Fibroblast of mammary gland (primary cell): ENCODE results near the gene GNG4.
"Not testable (repeated sequence)": the region's sequence is repeated elsewhere in the genome, so short reads cannot be mapped to it uniquely, and the experiment has no call there.

Experiments
- DNase-seq: peaks from one replicate; pipeline ENCODE4 v3.0.0-alpha.2; 2010; ENCODE audit warnings: low read depth
- H3K4me3 ChIP-seq: 2 replicates; pipeline ENCODE4 v1.5.1; 2011; ENCODE audit warnings: low read depth, mild to moderate bottlenecking, low read length, moderate library complexity; ENCODE audit not compliant: control insufficient read depth
- TF ChIP-seq, protein P1 (sequence below): conservative IDR thresholded peaks from 2 replicates; pipeline ENCODE4 v1.5.1; 2011; ENCODE audit warnings: low read depth, low read length, inconsistent platforms; ENCODE audit not compliant: control insufficient read depth, insufficient read depth

GNG4 gene

DNA sequence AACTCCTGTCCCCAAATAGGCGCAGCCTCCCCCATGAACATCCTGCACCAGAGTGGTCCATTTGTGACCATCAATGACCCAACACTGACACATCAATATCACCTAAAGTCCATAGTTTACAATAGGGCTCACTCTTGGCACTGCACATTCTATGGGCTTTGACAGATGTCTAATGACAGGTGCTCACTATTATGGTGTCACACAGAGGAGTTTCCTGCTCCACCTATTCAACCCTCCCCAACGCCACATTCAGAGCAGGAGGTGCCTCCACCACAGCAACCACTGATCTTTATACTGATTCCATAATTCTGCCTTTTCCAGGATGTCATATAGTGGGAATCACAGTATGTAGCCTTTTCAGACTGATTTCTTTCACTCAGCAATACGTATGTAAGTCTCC, 24.2 kb downstream of the GNG4 start:
- no peak for DNase-seq
- no peak overlapping the region for H3K4me3 ChIP-seq
- TF ChIP-seq, protein P1, sequence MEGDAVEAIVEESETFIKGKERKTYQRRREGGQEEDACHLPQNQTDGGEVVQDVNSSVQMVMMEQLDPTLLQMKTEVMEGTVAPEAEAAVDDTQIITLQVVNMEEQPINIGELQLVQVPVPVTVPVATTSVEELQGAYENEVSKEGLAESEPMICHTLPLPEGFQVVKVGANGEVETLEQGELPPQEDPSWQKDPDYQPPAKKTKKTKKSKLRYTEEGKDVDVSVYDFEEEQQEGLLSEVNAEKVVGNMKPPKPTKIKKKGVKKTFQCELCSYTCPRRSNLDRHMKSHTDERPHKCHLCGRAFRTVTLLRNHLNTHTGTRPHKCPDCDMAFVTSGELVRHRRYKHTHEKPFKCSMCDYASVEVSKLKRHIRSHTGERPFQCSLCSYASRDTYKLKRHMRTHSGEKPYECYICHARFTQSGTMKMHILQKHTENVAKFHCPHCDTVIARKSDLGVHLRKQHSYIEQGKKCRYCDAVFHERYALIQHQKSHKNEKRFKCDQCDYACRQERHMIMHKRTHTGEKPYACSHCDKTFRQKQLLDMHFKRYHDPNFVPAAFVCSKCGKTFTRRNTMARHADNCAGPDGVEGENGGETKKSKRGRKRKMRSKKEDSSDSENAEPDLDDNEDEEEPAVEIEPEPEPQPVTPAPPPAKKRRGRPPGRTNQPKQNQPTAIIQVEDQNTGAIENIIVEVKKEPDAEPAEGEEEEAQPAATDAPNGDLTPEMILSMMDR = no peak

DNA sequence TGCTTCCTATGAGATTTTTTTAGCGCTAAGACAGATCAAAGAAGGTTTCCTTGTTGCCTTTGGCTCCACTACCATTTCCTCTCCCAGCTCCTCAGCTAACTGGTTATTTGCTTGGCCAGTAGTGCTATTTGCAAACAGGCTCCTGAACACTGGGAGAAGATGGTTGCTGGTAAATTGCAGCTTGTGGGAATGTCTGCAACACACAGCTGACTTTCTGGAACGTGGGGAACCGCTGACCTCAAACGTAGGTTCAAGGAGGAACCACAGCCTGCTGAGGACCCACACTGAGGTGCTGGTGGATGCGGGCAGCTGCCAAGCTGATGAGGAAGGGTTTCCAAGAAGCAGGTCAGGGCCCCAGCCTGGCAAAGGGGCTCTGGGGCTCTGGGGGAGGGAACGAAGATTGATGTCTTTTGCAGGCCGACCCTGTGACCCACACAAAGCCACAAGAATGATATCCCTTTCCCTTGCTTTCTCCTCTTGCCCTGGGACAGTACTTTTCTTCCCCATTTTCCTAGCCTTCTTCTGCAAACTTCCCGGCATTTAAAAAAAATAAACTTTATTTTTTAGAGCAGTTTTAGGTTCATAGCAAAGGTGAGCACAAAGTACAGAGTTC, 24.8 kb downstream of the GNG4 start:
- H3K4me3 ChIP-seq = no peak overlapping the region
- TF ChIP-seq, protein P1 = no peak
- peak; percentile 47 for DNase-seq

DNA sequence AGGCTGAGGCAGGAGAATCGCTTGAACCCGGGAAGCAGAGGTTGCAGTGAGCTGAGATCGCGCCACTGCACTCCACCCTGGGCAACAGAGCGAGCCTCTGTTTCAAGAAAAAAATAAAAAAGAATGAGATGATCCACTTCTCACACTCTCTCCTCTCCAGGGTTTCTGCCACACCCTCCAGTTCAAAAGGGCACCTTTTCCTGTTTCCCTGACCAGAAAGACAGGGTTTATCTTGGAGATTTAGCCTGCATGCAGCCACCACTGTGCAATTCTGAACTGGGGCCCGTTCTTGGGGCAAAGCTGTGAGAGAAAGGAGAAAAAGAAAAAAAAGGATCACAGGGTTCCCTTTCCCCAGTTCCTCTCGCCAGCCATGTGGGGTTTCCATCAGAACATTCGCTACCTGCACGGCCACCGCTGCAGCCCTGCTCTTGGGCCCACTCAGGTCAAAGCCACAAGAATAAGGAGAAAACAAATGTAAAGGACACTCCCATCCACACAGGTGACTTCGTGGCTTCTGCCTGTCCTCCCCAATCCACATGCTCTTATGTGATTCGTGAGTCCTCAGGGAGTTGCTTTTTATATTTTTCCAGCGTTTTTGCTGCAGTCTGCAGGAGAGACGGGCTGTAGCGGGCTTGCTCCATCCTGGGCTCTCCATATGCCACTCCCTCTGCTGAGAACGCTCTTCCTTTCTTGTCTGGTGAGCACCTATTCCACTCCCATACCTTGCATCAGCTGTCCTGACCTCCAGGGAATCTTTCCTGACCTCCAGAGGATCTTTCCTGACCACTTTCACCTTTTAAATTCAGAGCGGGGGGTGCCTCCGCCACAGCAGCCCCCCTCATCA, 26.4 kb downstream of the GNG4 start:
- H3K4me3 ChIP-seq = no peak overlapping the region
- TF ChIP-seq, protein P1 = no peak
- no peak for DNase-seq

DNA sequence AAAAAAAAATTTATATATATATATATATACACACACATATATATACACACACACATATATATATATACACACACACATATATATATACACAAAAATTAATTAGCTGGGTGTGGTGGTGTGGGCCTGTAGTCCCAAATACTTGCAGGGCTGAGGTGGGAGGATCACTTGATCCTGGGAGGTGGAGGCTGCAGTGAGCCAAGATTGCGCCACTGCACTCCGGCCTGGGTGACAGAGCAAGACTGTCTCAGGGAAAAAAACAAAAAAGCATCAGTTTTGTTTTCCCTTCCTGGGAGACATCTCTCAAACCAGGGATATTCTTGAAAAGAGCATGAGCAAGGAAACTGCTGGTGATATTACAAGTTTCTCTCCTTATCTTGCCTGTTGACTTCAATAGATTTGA, 30.4 kb downstream of the GNG4 start:
- not testable (repeated sequence) for DNase-seq, H3K4me3 ChIP-seq

DNA sequence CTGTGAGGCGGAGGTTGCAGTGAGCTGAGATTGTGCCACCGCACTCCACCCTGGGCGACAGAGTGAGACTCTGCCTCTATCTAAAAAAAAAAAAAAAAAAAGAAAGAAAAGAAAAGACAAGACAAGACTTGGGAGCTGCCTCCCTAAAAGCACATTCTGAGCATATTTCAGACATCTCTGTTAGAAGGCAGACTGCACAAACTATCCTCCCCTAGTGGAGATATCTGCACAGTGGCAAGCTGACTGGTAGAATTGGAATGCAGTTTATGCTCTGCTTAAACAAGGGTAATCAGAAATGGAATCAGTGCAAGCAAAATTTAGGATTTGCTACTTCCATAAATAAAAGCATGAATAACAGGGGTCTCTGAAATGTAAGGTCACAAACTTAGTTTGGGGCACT, 31.8 kb downstream of the GNG4 start:
- peak; percentile 38 for DNase-seq
- TF ChIP-seq, protein P1 = peak; percentile 54
- H3K4me3 ChIP-seq = no peak overlapping the region

DNA sequence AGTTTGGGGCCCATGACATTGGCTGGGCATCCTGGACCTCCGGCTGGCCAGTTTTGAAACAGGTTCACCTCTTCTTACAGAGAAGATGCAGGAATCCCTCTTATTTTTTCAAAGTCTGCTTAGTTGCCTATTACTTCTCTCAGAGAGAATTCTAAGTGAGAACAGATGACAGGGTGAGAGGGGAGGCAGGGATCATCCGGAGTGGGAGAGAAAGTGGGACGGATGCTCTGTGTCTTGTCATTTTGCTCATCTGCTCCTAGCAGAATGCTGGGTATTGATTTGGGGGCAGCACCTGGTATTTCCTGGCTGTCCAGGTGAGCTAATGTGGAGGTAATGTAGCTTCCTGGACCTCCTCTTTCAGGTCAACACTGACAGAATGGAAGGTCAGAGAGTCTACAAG, 32.4 kb downstream of the GNG4 start:
- TF ChIP-seq, protein P1 = no peak
- no peak for DNase-seq
- H3K4me3 ChIP-seq = no peak overlapping the region

DNA sequence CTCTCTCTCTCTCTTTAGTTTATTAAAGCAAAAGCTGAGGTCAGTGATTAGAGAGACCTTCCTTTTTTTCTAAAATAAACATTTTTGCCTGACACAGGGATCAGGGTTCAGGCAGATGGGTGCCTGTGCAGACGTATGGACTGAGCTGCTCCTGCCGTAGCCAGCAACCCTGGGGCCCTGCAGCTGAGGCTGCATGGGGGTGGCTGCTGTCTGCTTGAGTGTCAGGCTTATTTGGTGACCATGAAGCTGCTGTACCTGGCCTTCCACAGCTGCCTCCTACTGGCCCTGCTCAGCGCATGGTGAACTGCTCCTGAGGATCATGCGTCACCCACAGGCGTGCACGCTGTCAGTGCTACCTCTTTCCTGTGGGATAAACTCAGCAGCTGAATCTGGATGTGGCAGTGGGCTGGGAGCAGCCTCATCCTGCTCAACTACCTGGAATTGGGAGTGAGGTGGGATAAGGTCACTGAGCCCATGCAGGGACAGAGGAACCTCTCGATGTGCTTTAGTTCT, 35.1 kb downstream of the GNG4 start:
- no peak for DNase-seq
- H3K4me3 ChIP-seq = no peak overlapping the region
- TF ChIP-seq, protein P1 = no peak
